H1 (cell line): ENCODE measurements around the gene GPM6B. TPM values are rescaled to one million over a fixed set of nuclear protein-coding genes. Genes with fewer than 3 reads are reported as not detected.
A peak's percentile ranks its signal among the peaks of the same experiment; 100 is the strongest.

Experiments
- CTCF ChIA-PET: fragments of 300-600 bp; sonication (Branson Sonifier 250); formaldehyde crosslinking; loops from one replicate; lab custom pipeline; 2021; ENCODE audit not compliant: partially characterized antibody; lab: Charles Lee
- POLR2A ChIA-PET: fragments of 300-600 bp; sonication (Branson Sonifier 250); formaldehyde crosslinking; loops from one replicate; lab custom pipeline; 2021; ENCODE audit warnings: inconsistent platforms; ENCODE audit not compliant: partially characterized antibody; lab: Charles Lee
- DNase-seq, 2 experiments: peaks; one replicate each; pipeline versions ENCODE4 v3.0.0 to v3.0.0-alpha.2; 2010 to 2022; ENCODE audit warnings: low spot score in 2 of 2, low read depth in 1 of 2, mixed read lengths in 1 of 2
- FAIRE-seq: peaks from 2 replicates; lab custom pipeline; 2011; peaks lifted over from hg19 to GRCh38; lab: Jason Lieb, UNC
- H2AFZ ChIP-seq: 2 replicates; pipeline ENCODE4 v1.8.1; 2012; ENCODE audit warnings: low read length, inconsistent platforms
- H2AK5ac ChIP-seq: 2 replicates; pipeline ENCODE4 v1.6.1; 2013; ENCODE audit warnings: low read depth, low read length
- H2BK120ac ChIP-seq: replicated peaks from 2 replicates; pipeline ENCODE3; 2013; ENCODE audit warnings: low read depth, low read length, inconsistent platforms
- H2BK12ac ChIP-seq: 2 replicates; pipeline ENCODE4 v1.6.1; 2013; ENCODE audit warnings: low read depth, low read length
- H2BK15ac ChIP-seq: 2 replicates; pipeline ENCODE4 v1.6.1; 2013; ENCODE audit warnings: low read length
- H2BK20ac ChIP-seq: 2 replicates; pipeline ENCODE4 v1.6.1; 2013; ENCODE audit warnings: low read length
- H2BK5ac ChIP-seq: 2 replicates; pipeline ENCODE4 v1.6.1; 2013; ENCODE audit warnings: low read depth, low read length
- H3K14ac ChIP-seq: 2 replicates; pipeline ENCODE4 v1.6.1; 2013; ENCODE audit warnings: inconsistent platforms; ENCODE audit not compliant: insufficient read length
- H3K18ac ChIP-seq: 2 replicates; pipeline ENCODE4 v1.6.1; 2013; ENCODE audit warnings: low read length; ENCODE audit errors: extremely low read depth
- H3K23ac ChIP-seq: 2 replicates; pipeline ENCODE4 v1.6.1; 2013; ENCODE audit warnings: inconsistent platforms; ENCODE audit not compliant: insufficient read length
- H3K23me2 ChIP-seq: 2 replicates; pipeline ENCODE4 v1.6.1; 2013; ENCODE audit warnings: low read depth, low read length
- H3K27ac ChIP-seq: 2 replicates; pipeline ENCODE4 v1.6.1; 2011; ENCODE audit warnings: low read depth, low read length, inconsistent platforms
- H3K27me3 ChIP-seq, 4 experiments: replicated peaks in 1 of 4; 1 replicate in 1 of 4; 2 replicates in 3 of 4; pipeline versions ENCODE4 v1.6.1 to v1.8.1; 2011 to 2013; ENCODE audit warnings: low read length in 3 of 4, mild to moderate bottlenecking in 3 of 4, inconsistent platforms in 2 of 4, mixed read lengths in 2 of 4, moderate library complexity in 1 of 4; ENCODE audit not compliant: control insufficient read depth in 3 of 4, insufficient read depth in 3 of 4; ENCODE audit errors: extremely low read depth in 1 of 4
- H3K36me3 ChIP-seq, 4 experiments: 2 replicates each; pipeline versions ENCODE4 v1.6.1 to v1.8.1; 2011 to 2013; ENCODE audit warnings: mild to moderate bottlenecking in 4 of 4, low read length in 3 of 4, moderate library complexity in 2 of 4, control low read depth in 1 of 4, inconsistent platforms in 1 of 4; ENCODE audit not compliant: insufficient read depth in 4 of 4, control insufficient read depth in 2 of 4
- H3K4ac ChIP-seq: replicated peaks from 2 replicates; pipeline ENCODE3; 2013; ENCODE audit warnings: low read length, low read depth, mixed read lengths, inconsistent platforms; ENCODE audit not compliant: insufficient read length
- H3K4me1 ChIP-seq, 4 experiments: replicated peaks in 1 of 4; 1 replicate in 1 of 4; 2 replicates in 3 of 4; pipeline versions ENCODE4 v1.6.1 to v1.8.1; 2011 to 2013; ENCODE audit warnings: low read length in 3 of 4, inconsistent platforms in 2 of 4, mixed read lengths in 1 of 4; ENCODE audit not compliant: insufficient read depth in 4 of 4, control insufficient read depth in 3 of 4
- H3K4me2 ChIP-seq, 2 experiments: 2 replicates each; pipeline versions ENCODE4 v1.6.1 to v1.8.1; 2011 to 2013; ENCODE audit warnings: low read depth in 2 of 2, low read length in 2 of 2, control low read depth in 1 of 2, inconsistent platforms in 1 of 2, mild to moderate bottlenecking in 1 of 2; ENCODE audit not compliant: insufficient read depth in 1 of 2
- H3K4me3 ChIP-seq, 4 experiments: fragments of 200-600, 300-600 bp in 1 of 4; sonication (generic), shearing (Covaris generic), sonication (Bioruptor Twin) in 1 of 4; 2 replicates each; pipeline versions ENCODE4 v1.5.1 to v1.8.1; 2011 to 2016; ENCODE audit warnings: low read length in 4 of 4, low read depth in 3 of 4, control low read depth in 2 of 4, inconsistent platforms in 2 of 4, mild to moderate bottlenecking in 2 of 4, mixed read lengths in 1 of 4, moderate library complexity in 1 of 4; ENCODE audit not compliant: insufficient read depth in 2 of 4; ENCODE audit errors: extremely low read depth in 1 of 4
- H3K56ac ChIP-seq: replicated peaks from 2 replicates; pipeline ENCODE3; 2013; ENCODE audit warnings: low read depth, mild to moderate bottlenecking, mixed read lengths, low read length, inconsistent platforms; ENCODE audit not compliant: insufficient read length
- H3K79me1 ChIP-seq: 2 replicates; pipeline ENCODE4 v1.6.1; 2013; ENCODE audit warnings: low read depth, low read length, control low read depth
- H3K79me2 ChIP-seq, 2 experiments: 2 replicates each; pipeline versions ENCODE4 v1.6.1 to v1.8.1; 2012 to 2013; ENCODE audit warnings: low read length in 2 of 2, mild to moderate bottlenecking in 2 of 2, inconsistent platforms in 1 of 2; ENCODE audit not compliant: insufficient read depth in 2 of 2, control insufficient read depth in 1 of 2
- H3K9ac ChIP-seq, 4 experiments: replicated peaks in 1 of 4; 1 replicate in 1 of 4; 2 replicates in 3 of 4; pipeline versions ENCODE4 v1.6.1 to v1.8.1; 2011 to 2013; ENCODE audit warnings: low read depth in 3 of 4, low read length in 3 of 4, control low read depth in 2 of 4, mild to moderate bottlenecking in 2 of 4, moderate library complexity in 2 of 4, inconsistent platforms in 1 of 4; ENCODE audit errors: extremely low read depth in 1 of 4
- H3K9me3 ChIP-seq, 2 experiments: 2 replicates each; pipeline versions ENCODE4 v1.6.1 to v1.8.1; 2012 to 2013; ENCODE audit warnings: mild to moderate bottlenecking in 2 of 2, moderate library complexity in 2 of 2, control low read depth in 1 of 2, inconsistent platforms in 1 of 2, low read depth in 1 of 2, low read length in 1 of 2, mixed read lengths in 1 of 2; ENCODE audit not compliant: insufficient read depth in 2 of 2
- H4K20me1 ChIP-seq, 2 experiments: replicated peaks in 1 of 2; 2 replicates each; pipeline versions ENCODE3 to v1.8.1; 2011 to 2013; ENCODE audit warnings: inconsistent platforms in 2 of 2, low read length in 2 of 2, mild to moderate bottlenecking in 1 of 2; ENCODE audit not compliant: insufficient read depth in 2 of 2, control insufficient read depth in 1 of 2
- H4K5ac ChIP-seq: 2 replicates; pipeline ENCODE4 v1.6.1; 2013; ENCODE audit warnings: low read length, low read depth, mixed read lengths, inconsistent platforms; ENCODE audit not compliant: insufficient read length
- H4K8ac ChIP-seq: 2 replicates; pipeline ENCODE4 v1.8.0; 2013; ENCODE audit warnings: mild to moderate bottlenecking, moderate library complexity, low read length, inconsistent platforms; ENCODE audit not compliant: insufficient read depth; ENCODE audit errors: extremely low read depth
- H4K91ac ChIP-seq: replicated peaks from 2 replicates; pipeline ENCODE3; 2013; ENCODE audit warnings: low read length, mixed read lengths, inconsistent platforms; ENCODE audit not compliant: insufficient read length
- BRCA1 ChIP-seq: IDR thresholded peaks from 2 replicates; pipeline ENCODE4 v1.6.1; 2012; ENCODE audit warnings: low read depth, low read length, improper control_type of control experiment
- EP300 ChIP-seq, 2 experiments: IDR thresholded peaks; 1 replicate in 1 of 2; 2 replicates in 1 of 2; pipeline ENCODE4 v1.6.1; 2011 to 2012; ENCODE audit warnings: low read depth in 2 of 2, low read length in 2 of 2, mild to moderate bottlenecking in 2 of 2, borderline replicate concordance in 1 of 2, inconsistent platforms in 1 of 2, moderate library complexity in 1 of 2
- POLR2AphosphoS5 ChIP-seq: IDR thresholded peaks from 2 replicates; pipeline ENCODE4 v1.6.1; 2011; ENCODE audit warnings: low read depth, low read length
- RNF2 ChIP-seq: fragments of 200-900, 300-1000 bp; sonication (generic); IDR thresholded peaks from 2 replicates; pipeline ENCODE4 v1.7.1; 2016; ENCODE audit warnings: borderline replicate concordance, low read depth, mild to moderate bottlenecking, antibody characterized with exemption, low read length; ENCODE audit not compliant: poor library complexity, severe bottlenecking; ENCODE audit errors: missing control alignments
- RXRA ChIP-seq: IDR thresholded peaks from 2 replicates; pipeline ENCODE4 v1.6.1; 2011; ENCODE audit warnings: low read depth, mild to moderate bottlenecking, low read length, moderate library complexity; ENCODE audit not compliant: insufficient read depth
- SIRT6 ChIP-seq: IDR thresholded peaks from one replicate; pipeline ENCODE4 v1.7.1; 2012; ENCODE audit warnings: low read length, inconsistent platforms
- SRF ChIP-seq: IDR thresholded peaks from 2 replicates; pipeline ENCODE4 v1.6.1; 2011; ENCODE audit warnings: mild to moderate bottlenecking, low read depth, low read length, moderate library complexity
- SUZ12 ChIP-seq: fragments of 200-600 bp; sonication (generic); IDR thresholded peaks from 2 replicates; pipeline ENCODE4 v1.6.1; 2012; ENCODE audit warnings: mild to moderate bottlenecking, inconsistent platforms, low read length, moderate library complexity, mixed read lengths
- YY1 ChIP-seq: IDR thresholded peaks from 2 replicates; pipeline ENCODE4 v1.6.1; 2011; ENCODE audit warnings: low read depth, mild to moderate bottlenecking, low read length
- WGBS, 2 experiments: shearing (Covaris generic) in 1 of 2; methylation state at CpG; one replicate each; pipeline versions ENCODE4 v1.1.6 to v1.1.7; 2013 to 2015; ENCODE audit warnings: low lambda C conversion rate in 2 of 2, mixed read lengths in 2 of 2, inconsistent platforms in 1 of 2, low coverage in 1 of 2, missing lambda C conversion rate in 1 of 2; ENCODE audit not compliant: insufficient replicate concordance in 2 of 2, insufficient coverage in 1 of 2, insufficient read length in 1 of 2; ENCODE audit errors: extremely low coverage in 1 of 2, missing lambda C conversion rate in 1 of 2; 5-methylcytosine and 5-hydroxymethylcytosine counted together
- polyA plus RNA-seq, 7 experiments: library from polyadenylated mRNA; depleted of rRNA in 3 of 7; stranded (reverse) in 5 of 7; unstranded in 2 of 7; fragments of >200 nt in 5 of 7; fragments of 200-250 nt in 2 of 7; gene quantifications; 1 replicate in 5 of 7; 2 replicates in 1 of 7; 4 replicates in 1 of 7; pipeline versions ENCODE4 v1.2.1 to v1.2.3, GENCODE V29; 2011 to 2013; ENCODE audit warnings: missing spikeins in 2 of 7, mixed read lengths in 2 of 7
- total RNA-seq: library from RNA; stranded (reverse); fragmentation: NEBNext Ultra II Directional; extraction: Animal tissue kit (Norgen Biotek cat#: 25700); gene quantifications from 2 replicates; pipeline ENCODE4 v1.2.1, GENCODE V29; 2021

The GPM6B gene
- total and polyA plus RNA-seq, 2 of the 8 experiments (the other 6 are each of a cell fraction or from before 2014, with no cell fraction given), result 132 to 175 TPM

- Histone ChIP-seq H3K27ac (no peak overlapping the region), H3K4me3 (no peak overlapping the region)
Observed at GRCh38 chrX:13815664-13816063, 1.2 kb downstream of the GPM6B start.

More at GRCh38 chrX:13815664-13816063, 1.2 kb downstream of the GPM6B start:
- H2BK15ac ChIP-seq, result no peak overlapping the region
- H3K27me3 ChIP-seq, result no peaks in the 10 kb centered on the region
- no peak for TF ChIP-seq YY1
- TF ChIP-seq EP300 (IDR thresholded peaks at IDR 0.05; ENCODE audit: borderline replicate concordance in 1 of 2, low read depth in 2 of 2, low read length in 2 of 2), result no peak
- TF ChIP-seq POLR2AphosphoS5, result no peak
- TF ChIP-seq SUZ12, result no peak
- TF ChIP-seq RXRA, result no peak
- no peak for TF ChIP-seq SIRT6
- no peak for TF ChIP-seq RNF2
- no peak for TF ChIP-seq BRCA1
- TF ChIP-seq SRF, result no peak
- H2AK5ac ChIP-seq, result no peak overlapping the region
- H3K23me2 ChIP-seq, result no peaks in the 10 kb centered on the region
- H2BK120ac ChIP-seq, result no peak overlapping the region
- no peak overlapping the region for H3K18ac ChIP-seq
- no peaks in the 10 kb centered on the region for H3K9me3 ChIP-seq
- H3K4me2 ChIP-seq, result peak overlapping the region in 1 of 2 experiments; percentile 27; a peak in 1 of 4 replicates
- H4K8ac ChIP-seq, result no peak overlapping the region
- H4K20me1 ChIP-seq, result no peaks in the 10 kb centered on the region
- H2BK5ac ChIP-seq, result no peak overlapping the region
- DNase-seq (no peak), FAIRE-seq (no peak)
- no peak overlapping the region for H3K23ac ChIP-seq
- no peak overlapping the region for H2BK20ac ChIP-seq
- 94% methylated on average over 7 of the region's 7 CpGs; no CpG with 5 or more reads in 1 of the 2 experiments for WGBS, 2 experiments
- no peak overlapping the region for H4K5ac ChIP-seq
- peaks cover 0 to 3% (median 0%) of the 10 kb centered on the region in 4 experiments; a peak in 3 of 7 replicates for H3K4me1 ChIP-seq
- no peak overlapping the region for H3K14ac ChIP-seq
- H2AFZ ChIP-seq, result no peak overlapping the region
- H3K79me2 ChIP-seq, result peaks cover 0 to 29% of the 10 kb centered on the region in 2 experiments; a peak in 2 of 4 replicates
- H3K9ac ChIP-seq, result no peak overlapping the region
- CTCF ChIA-PET, result no interaction called here
- H4K91ac ChIP-seq, result no peak overlapping the region
- no peaks in the 10 kb centered on the region for H3K79me1 ChIP-seq
- POLR2A ChIA-PET, result no interaction called here
- no peak overlapping the region for H3K56ac ChIP-seq
- no peak overlapping the region for H2BK12ac ChIP-seq
- H3K4ac ChIP-seq, result no peak overlapping the region
- H3K36me3 ChIP-seq, result no peaks in the 10 kb centered on the region
